Hepatocyte (in vitro differentiated cells): ENCODE data around the gene VANGL2. TPM values are rescaled to one million over a fixed set of nuclear protein-coding genes. Genes with fewer than 3 reads are reported as not detected.

ENCODE experiments used
- DNase-seq: peaks from one replicate; pipeline ENCODE4 v3.0.0-alpha.2; 2016; ENCODE audit warnings: low spot score
- H2AFZ ChIP-seq: fragments of 200-600 bp; sonication (generic); 2 replicates; pipeline ENCODE4 v1.6.0; 2016; ENCODE audit warnings: antibody characterized with exemption, mild to moderate bottlenecking
- H3K27ac ChIP-seq: fragments of 200-600 bp; sonication (generic); 2 replicates; pipeline ENCODE4 v1.5.1; 2016; ENCODE audit warnings: mild to moderate bottlenecking
- H3K27me3 ChIP-seq: fragments of 200-600 bp; sonication (generic); 2 replicates; pipeline ENCODE4 v1.6.1; 2016
- H3K36me3 ChIP-seq: fragments of 200-600 bp; sonication (generic); replicated peaks from 2 replicates; pipeline ENCODE4 v1.5.1; 2016; ENCODE audit warnings: low read depth; ENCODE audit not compliant: insufficient read depth
- H3K4me1 ChIP-seq: fragments of 200-600 bp; sonication (generic); 2 replicates; pipeline ENCODE4 v1.5.1; 2016; ENCODE audit warnings: mild to moderate bottlenecking, moderate library complexity; ENCODE audit not compliant: insufficient read depth
- H3K4me2 ChIP-seq: fragments of 200-600 bp; sonication (generic); 2 replicates; pipeline ENCODE4 v1.6.0; 2016
- H3K4me3 ChIP-seq: fragments of 200-600 bp; sonication (generic); 2 replicates; pipeline ENCODE4 v1.5.1; 2016; ENCODE audit warnings: mild to moderate bottlenecking
- H3K79me2 ChIP-seq: fragments of 200-600 bp; sonication (generic); 2 replicates; pipeline ENCODE4 v1.6.0; 2017; ENCODE audit warnings: mild to moderate bottlenecking
- H3K9me2 ChIP-seq: fragments of 200-600 bp; sonication (generic); replicated peaks from 2 replicates; pipeline ENCODE4 v1.6.0; 2017; ENCODE audit warnings: mild to moderate bottlenecking; ENCODE audit not compliant: insufficient read depth
- H3K9me3 ChIP-seq: fragments of 200-600 bp; sonication (generic); 2 replicates; pipeline ENCODE4 v1.5.1; 2016; ENCODE audit warnings: low read depth, mild to moderate bottlenecking
- H4K20me1 ChIP-seq: fragments of 200-600 bp; sonication (generic); 2 replicates; pipeline ENCODE4 v1.6.0; 2016; ENCODE audit warnings: mild to moderate bottlenecking; ENCODE audit not compliant: insufficient read depth, poor library complexity, severe bottlenecking
- CTCF ChIP-seq: fragments of 200-600 bp; sonication (generic); IDR thresholded peaks from 2 replicates; pipeline ENCODE4 v1.5.1; 2016; ENCODE audit warnings: antibody characterized with exemption, mild to moderate bottlenecking; ENCODE audit not compliant: poor library complexity
- EZH2 ChIP-seq: fragments of 200-600 bp; sonication (generic); IDR thresholded peaks from 2 replicates; pipeline ENCODE4 v1.6.1; 2016; ENCODE audit warnings: antibody characterized with exemption, mild to moderate bottlenecking, borderline replicate concordance
- EZH2phosphoT487 ChIP-seq: fragments of 200-600 bp; sonication (generic); IDR thresholded peaks from one replicate; pipeline ENCODE4 v1.6.1; 2018; ENCODE audit warnings: antibody characterized with exemption, mild to moderate bottlenecking, low read depth, moderate library complexity; ENCODE audit not compliant: unreplicated experiment, severe bottlenecking
- WGBS: methylation state at CpG from one replicate; pipeline ENCODE4 v1.1.6; 2016; ENCODE audit warnings: low lambda C conversion rate; ENCODE audit errors: missing lambda C conversion rate; 5-methylcytosine and 5-hydroxymethylcytosine counted together
- polyA plus RNA-seq: library from polyadenylated mRNA; unstranded; fragments of >200 nt; fragmentation: Nextera tagmentation; extraction: Ambion mirVana; gene quantifications from 2 replicates; pipeline ENCODE4 v1.2.1, GENCODE V29; 2016
- total RNA-seq: library from RNA; depleted of rRNA; stranded (reverse); fragments of >200 nt; gene quantifications from 2 replicates; pipeline ENCODE4 v1.2.3, GENCODE V29; 2014

Gene VANGL2
- total and polyA plus RNA-seq, 2 experiments from 2014 or later: 8.2 to 10.9 TPM

GRCh38 chr1:160361814-160362167 is 38.6 kb upstream of the VANGL2 start:
- no peak overlapping the region for H3K4me3 ChIP-seq
- no peaks in the 10 kb centered on the region for H3K36me3 ChIP-seq
- H3K27ac ChIP-seq: no peak overlapping the region
- H3K4me2 ChIP-seq: no peak overlapping the region
- no peak for DNase-seq
- H3K4me1 ChIP-seq: no peaks in the 10 kb centered on the region
- TF ChIP-seq EZH2phosphoT487: no peak
- no peak for TF ChIP-seq CTCF
- TF ChIP-seq EZH2: no peak
- no peaks in the 10 kb centered on the region for H4K20me1 ChIP-seq
- H3K9me3 ChIP-seq: no peaks in the 10 kb centered on the region
- no peaks in the 10 kb centered on the region for H3K27me3 ChIP-seq
- H3K79me2 ChIP-seq: no peaks in the 10 kb centered on the region
- H3K9me2 ChIP-seq: no peaks in the 10 kb centered on the region
- no peak overlapping the region for H2AFZ ChIP-seq
- WGBS: 89% methylated on average over 4 of the region's 4 CpGs

GRCh38 chr1:160362168-160362957 is 38.0 kb upstream of the VANGL2 start:
- H3K9me2 ChIP-seq: no peaks in the 10 kb centered on the region
- no peak for DNase-seq
- H3K9me3 ChIP-seq: no peaks in the 10 kb centered on the region
- H4K20me1 ChIP-seq: no peaks in the 10 kb centered on the region
- H2AFZ ChIP-seq: no peak overlapping the region
- TF ChIP-seq EZH2: no peak
- no peak for TF ChIP-seq CTCF
- no peak for TF ChIP-seq EZH2phosphoT487
- WGBS: 79% methylated on average over 7 of the region's 9 CpGs
- no peaks in the 10 kb centered on the region for H3K36me3 ChIP-seq
- no peak overlapping the region for H3K4me3 ChIP-seq
- H3K4me1 ChIP-seq: no peaks in the 10 kb centered on the region
- H3K79me2 ChIP-seq: no peaks in the 10 kb centered on the region
- H3K27ac ChIP-seq: no peak overlapping the region
- no peaks in the 10 kb centered on the region for H3K27me3 ChIP-seq
- no peak overlapping the region for H3K4me2 ChIP-seq

GRCh38 chr1:160363010-160363409 is 37.4 kb upstream of the VANGL2 start:
- 58% methylated on average over 5 of the region's 5 CpGs for WGBS
- no peak overlapping the region for H3K4me3 ChIP-seq
- no peak for TF ChIP-seq EZH2phosphoT487
- TF ChIP-seq CTCF: no peak
- TF ChIP-seq EZH2: no peak

More at GRCh38 chr1:160363010-160363409, 37.4 kb upstream of the VANGL2 start:
- H3K9me3 ChIP-seq: no peaks in the 10 kb centered on the region
- no peak overlapping the region for H3K27ac ChIP-seq
- no peaks in the 10 kb centered on the region for H3K27me3 ChIP-seq
- H3K36me3 ChIP-seq: no peaks in the 10 kb centered on the region
- H3K4me2 ChIP-seq: no peak overlapping the region
- no peaks in the 10 kb centered on the region for H3K9me2 ChIP-seq
- no peaks in the 10 kb centered on the region for H3K4me1 ChIP-seq
- H3K79me2 ChIP-seq: no peaks in the 10 kb centered on the region
- H2AFZ ChIP-seq: no peak overlapping the region
- H4K20me1 ChIP-seq: no peaks in the 10 kb centered on the region
- no peak for DNase-seq
